ENCODE measurements around the gene VANGL2.

VANGL2 gene

GRCh38 chr1:160400223-160400645 lies at the start of gene VANGL2:
VANGL2 (plus strand) TSS chr1:160400564; CDS start chr1:160415838, 15,274 bp downstream.
- peak; percentile 20 for DNase-seq

DNA sequence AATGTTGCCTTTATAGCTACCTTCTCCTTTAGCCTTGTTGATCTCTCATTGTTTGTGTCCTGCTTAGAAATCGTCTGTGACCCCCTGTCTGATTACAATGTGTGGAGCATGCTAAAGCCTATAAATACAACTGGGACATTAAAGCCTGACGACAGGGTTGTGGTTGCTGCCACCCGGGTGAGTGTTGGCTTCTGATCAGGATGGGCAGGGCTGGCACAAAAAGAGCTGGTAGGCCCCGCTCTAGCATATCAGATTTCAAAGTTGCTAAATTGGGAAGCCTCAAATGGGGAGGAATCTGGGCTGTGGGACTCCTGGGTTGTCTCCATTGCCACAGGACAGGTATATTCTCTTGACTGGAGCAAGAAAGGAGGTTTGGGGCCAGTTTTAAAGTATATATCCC lies 48.7 kb upstream of the VANGL2 start:
- no peak for DNase-seq

- no peak for DNase-seq
These were observed 47.8 kb upstream of the VANGL2 start for GRCh38 chr1:160352555-160352954.

DNA sequence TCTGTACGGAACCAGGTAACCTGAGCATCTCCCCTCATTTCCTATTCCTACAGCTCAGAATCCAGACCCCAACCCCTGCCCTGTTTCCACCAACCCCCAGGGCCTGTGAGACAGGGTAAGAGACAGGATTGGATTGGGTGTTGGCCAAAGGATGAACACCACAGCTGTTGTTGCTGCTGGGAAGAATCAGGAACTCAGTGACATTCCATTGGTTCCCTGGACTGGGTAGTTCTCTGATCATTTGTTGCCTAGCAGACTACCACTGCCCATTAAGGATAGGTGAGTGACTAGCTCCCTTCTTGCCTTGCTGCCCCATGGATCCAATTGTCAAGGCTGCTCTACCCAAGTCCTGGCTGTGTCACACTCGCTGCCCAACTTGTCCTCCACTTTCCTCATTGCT lies 47.1 kb upstream of the VANGL2 start:
- DNase-seq, result no peak

GRCh38 chr1:160354388-160354985 lies 45.9 kb upstream of the VANGL2 start:
- no peak for DNase-seq

DNA sequence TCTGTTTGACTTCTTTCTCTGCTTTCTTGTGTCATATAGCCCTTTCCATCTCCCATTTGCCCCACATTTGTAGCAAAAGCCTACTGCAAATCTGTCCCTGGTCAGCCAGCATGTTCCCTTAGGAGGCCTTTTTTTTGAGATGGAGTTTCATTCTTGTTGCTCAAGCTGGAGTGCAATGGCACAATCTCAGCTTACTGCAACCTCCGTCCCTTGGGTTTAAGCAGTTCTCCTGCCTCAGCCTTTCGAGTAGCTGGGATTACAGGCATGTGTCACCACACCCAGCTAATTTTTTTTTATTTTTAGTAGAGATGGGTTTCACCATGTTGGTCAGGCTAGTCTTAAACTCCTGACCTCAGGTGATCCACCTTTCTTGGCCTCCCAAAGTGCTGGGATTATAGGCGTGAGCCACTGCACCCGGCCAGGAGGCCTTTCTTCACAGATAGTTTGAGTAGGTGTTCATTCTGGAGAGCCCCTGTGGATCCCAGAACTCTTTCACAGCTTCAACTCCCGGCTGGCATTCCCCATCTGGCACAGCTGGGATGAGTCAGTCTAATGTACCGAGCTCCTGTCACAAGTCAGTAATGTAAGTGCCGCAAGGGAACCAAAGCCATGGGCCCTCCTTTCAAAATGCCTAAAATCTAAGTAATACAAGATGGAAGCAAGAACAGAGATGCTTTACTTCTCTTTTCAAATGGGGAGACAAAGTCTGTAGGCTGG lies 42.9 kb upstream of the VANGL2 start:
- DNase-seq, result no peak

DNA sequence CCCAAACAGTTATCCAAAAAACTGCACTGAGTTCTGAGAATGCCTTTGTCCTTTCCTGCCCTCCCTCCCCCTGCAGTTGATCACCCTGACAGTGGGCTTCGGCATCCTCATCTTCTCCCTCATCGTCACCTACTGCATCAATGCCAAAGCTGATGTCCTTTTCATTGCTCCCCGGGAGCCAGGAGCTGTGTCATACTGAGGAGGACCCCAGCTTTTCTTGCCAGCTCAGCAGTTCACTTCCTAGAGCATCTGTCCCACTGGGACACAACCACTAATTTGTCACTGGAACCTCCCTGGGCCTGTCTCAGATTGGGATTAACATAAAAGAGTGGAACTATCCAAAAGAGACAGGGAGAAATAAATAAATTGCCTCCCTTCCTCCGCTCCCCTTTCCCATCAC lies 42.3 kb upstream of the VANGL2 start:
- no peak for DNase-seq

DNA sequence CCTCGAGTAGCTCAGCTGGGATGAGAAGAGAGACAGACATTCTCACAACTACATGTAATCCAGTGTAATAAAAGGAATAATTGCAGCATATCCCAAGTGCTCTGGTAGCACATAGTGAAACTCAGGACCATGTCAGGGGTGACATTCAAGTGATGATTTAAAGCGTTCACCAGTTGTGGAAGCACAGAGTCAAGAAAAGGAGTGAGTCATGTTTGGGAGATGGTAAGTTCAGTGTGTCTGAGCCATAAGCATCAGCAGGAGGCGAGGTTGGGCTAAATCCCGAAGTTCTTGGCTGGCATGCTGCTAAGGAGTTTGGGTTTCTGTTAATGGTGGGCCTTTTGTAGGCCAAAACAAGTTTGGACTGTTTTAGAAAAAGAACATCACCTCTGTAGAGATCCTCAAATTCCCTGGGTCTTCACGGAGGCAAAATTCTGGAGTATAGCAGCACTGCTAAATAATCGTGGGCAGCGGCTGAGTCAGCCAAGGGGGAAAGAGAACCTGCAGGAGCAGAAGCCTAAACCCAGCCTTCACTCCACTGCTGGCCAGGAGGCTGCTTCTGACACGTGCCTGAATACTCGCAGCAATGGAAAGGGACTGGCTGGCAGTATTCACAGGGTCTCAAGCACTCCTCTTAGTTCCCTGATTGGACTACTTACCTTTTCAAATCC lies 40.7 kb upstream of the VANGL2 start:
- DNase-seq, result no peak

DNA sequence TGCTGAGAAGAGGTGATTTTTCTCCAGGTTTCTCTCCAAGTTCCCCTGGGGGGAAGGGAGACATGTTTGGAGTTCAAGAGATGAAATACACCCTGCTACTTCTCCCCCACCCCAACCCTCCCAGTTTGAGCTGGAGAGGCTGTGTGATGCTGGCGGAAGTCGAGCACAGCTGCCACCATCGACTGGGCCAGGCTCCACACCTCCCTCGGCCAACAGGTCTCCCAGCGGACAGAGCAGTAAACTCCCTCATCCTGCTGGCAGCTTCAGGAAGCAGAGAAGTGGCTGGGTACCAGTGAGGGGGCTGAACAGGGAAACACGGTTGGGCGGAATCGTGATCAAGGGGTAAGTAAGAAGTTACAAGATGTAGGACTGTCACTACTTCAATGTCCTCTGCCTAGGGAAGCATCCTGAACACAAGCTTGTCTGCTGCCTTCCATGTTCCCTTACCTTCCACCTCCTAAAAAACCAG lies 40.1 kb upstream of the VANGL2 start:
- no peak for DNase-seq

DNA sequence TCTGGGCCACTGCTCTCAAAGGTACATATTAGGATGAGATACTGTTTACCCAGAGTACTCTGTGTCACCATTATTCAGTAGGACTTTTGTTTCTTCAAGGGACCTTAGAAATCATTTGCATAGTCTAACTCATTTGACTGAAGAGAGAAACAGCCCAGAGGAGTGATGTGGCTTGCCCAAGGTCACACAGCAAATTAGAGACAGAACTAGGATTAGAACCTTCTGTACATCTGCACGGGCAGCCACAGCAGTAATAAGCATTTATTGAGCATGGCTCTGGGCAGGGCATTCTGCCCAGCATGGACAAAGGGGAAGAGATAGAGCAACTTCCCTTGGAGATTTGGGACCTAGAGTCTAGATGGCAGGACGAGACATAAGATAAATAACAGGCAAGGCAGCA lies 39.2 kb upstream of the VANGL2 start:
- no peak for DNase-seq

DNA sequence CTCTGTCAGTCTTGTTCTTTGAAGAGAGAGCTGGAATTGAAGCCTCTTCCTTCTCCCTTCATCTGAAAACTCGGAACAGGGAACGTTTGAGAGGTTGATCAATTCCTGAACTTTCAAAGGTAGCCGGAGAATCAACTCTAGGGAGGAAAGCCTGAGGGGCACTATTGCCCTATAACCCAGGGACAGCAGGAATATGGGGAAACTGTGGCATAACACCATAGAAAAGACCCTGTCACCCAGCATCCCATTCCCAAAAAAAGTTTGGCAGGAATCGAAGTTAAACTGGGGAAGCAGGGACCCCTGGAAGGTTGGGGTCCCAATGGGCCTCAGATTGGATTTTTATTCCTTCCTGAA lies 38.6 kb upstream of the VANGL2 start:
- DNase-seq, result no peak

DNA sequence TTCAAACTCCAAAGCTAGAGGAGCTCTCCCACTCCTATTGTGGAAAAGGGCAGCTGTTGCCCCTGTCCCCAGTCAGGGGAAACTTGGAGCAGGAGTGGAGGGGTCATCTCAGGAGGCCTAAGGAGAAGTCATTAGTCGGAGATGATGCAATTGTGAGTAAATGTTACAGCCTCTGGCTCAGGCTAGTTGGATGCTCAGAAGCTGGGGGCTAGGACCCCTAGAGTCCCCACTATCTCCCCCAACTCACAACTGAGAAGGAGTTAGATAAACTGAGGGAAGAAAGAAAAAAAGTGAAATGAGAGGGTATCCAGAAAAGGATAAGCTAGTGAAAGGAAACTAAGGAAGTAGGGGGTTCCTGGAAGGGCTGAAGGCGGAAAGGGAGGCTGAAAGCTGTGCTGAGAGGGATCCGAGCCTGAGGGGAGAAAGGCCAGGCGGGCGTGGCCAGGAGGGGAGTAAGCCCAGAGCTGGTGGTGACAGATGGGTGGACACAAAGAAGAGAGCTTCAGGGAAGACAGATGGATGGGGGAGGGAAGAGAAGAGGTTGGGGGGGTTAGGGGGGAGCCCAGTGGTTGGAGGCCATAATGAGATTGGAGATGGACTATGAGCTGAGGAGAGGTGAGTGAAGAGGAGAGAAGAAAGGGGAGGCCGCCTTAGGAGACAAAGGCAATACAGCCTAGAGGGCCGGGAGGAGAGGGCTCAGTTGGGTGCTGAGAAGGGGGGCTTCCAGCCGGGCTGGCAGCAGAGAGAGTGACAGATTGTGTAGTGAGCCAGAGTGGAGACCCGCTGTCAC lies 38.0 kb upstream of the VANGL2 start:
- DNase-seq, result no peak

- no peak for DNase-seq
These were observed 37.4 kb upstream of the VANGL2 start for GRCh38 chr1:160363010-160363409.

DNA sequence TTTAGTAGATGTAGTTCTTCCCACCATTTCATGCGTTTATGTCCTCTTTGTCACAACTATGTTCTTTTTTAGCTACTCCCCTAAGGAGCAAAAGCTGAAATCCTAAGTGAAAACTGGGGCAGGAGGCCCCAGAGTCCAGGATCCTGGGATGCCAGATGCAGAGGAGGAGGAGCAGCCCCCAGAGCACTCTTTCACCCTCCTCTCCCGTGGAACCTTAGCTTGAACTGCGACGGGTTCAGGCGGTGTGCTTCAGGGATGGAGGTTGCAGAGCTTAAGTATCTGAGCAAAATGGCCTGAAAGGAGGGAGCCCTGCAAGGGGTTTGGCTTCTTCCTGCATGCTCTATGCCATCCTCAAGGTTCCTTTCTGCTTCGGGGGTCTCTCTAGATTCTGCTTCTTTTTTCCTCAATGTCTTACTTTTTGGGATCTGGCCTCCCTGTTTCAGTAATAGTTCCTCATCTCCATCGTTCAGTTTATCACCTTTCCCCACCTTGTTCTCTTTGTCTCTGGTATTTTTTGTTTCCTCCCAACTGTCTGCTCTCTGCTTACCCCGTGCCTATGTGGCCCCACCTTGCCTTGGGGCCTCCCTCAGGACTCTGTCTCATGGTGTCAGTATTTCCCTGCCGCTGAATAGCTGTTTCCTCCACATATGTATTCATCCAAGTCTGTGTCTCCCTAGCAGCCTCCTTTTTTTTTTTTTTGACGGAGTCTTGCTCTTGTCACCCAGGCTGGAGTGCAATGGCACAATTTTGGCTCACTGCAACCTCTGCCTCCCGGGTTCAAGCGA lies 36.2 kb upstream of the VANGL2 start:
- no peak for DNase-seq

GRCh38 chr1:160365325-160365724 lies 35.0 kb upstream of the VANGL2 start:
- no peak for DNase-seq

DNA sequence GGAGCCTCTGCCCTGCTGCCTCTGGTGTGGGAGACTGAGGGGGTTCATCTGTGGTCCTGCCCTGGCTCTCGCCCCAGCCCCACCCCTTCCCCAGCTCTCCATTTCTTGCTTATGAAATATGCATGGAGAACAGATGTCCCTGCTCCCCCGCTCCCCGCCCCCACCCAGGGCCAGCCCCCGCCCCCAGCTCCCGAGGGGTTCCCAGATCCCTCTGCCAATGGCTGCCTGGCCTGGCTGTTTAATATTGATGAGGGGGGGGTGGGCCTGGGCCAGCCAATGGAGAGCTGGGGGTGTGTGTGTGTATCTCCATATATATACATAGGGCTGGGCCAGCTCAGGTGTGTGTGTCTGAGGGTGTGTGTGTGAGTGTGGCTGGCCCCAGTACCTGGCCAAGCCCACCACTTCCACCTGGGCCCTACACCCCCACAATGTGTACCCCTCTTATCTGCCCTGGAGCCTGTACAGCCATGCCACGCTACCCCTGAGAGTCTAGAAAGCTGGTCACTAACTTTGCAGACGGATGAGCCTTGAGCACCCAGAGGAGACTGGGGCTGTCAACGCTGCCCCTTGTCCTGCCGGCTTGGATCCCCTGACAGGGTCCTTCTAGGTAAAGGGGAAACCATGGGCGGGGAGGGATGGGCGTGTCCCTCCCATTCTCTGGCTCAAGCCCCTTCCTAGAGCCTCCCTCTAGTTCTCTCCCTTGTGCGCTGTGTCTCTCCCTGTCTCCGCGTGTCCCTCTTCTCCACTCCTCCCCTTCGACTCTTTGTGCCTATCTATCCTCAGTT lies 33.4 kb upstream of the VANGL2 start, which contains the start of gene NHLH1:
TSS of gene NHLH1 (plus strand) at position 341 of the 785 bp plus-strand sequence. CDS start 3,661 bp downstream, outside the sequence.
- no peak for DNase-seq

DNA sequence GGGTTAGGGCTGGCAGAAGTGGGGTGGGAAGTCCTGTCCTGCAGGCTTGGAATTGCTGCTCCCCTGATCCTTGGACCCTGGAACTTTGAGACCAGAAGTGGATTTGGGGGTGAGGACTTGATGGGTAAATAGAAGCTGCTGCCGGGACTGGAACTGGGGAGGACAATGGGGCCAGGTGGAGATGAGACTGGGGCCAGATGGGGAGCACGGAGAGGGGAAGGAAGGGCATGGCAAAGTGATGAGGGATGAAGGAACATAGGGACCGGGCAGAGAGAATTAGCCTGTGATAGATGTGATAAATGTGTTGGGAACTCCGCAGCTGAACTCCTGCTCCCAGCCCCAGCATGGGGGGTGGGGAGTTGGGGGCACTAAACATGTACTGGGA lies 32.9 kb upstream of the VANGL2 start:
- DNase-seq, result no peak

DNA sequence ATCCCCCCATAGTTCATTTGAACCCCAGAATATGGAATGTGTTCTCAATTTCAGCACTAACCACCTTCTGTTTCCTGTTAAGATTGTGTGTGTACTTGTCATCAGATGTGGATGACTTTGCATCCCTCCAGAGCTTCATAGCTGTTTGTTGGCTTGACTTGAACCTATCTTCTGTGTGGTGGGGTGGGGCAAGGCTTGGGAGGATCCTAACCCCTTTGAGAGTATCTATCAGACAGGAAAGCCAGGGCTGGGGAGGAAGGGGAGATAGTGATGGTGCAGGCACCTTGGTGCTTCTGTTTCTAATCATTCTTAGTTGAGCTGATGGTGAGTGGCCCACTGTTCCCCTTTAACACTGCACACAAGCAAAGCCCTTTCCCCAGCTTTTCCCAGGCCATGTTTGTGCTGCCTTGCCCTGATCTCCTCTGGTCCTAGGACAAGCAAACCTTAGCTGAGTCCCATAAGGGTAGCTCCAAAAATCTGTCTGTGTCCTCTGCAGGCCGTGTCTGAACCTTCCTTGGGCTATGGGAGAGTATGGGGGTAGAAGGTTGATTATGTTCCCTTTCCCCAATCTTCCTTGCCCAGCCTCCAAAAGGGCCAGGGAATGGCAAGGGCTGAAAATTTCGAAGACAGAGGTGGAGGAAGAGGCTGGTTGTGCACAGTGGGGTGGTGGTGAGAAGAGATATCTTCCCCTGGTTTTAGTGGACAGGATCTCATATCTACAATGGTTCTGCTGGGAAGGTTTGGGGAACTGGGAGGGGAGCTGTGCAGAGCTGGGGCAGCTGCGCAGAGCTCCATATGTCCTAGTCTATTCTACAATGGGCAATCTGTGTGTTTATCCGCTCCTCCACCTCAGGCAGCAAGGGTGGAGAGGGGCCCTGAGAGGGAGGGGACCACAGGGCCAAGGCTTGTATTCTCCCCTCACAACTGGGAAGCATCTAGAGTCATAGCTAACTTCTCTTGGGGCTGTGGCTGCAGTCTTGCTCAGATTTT lies 32.1 kb upstream of the VANGL2 start:
- no peak for DNase-seq

GRCh38 chr1:160369087-160369486 lies 31.3 kb upstream of the VANGL2 start:
- DNase-seq, result no peak
